A673 (cell line): ENCODE data around the gene THBS1.

Experiments used
- EZH2 ChIP-seq: fragments of 200-600 bp; sonication (generic); IDR thresholded peaks from 2 replicates; pipeline ENCODE4 v1.6.1; 2017; ENCODE audit warnings: borderline replicate concordance, low read depth, mild to moderate bottlenecking, mixed read lengths, antibody characterized with exemption, low read length; ENCODE audit not compliant: poor library complexity, severe bottlenecking
- TF ChIP-seq, protein P1 (sequence below): fragments of 300-800, 200-600 bp; sonication (generic); conservative IDR thresholded peaks from 2 replicates; pipeline ENCODE4 v1.5.1; 2017; ENCODE audit warnings: low read depth, mild to moderate bottlenecking, antibody characterized with exemption, low read length, moderate library complexity, mixed read lengths

DNA sequence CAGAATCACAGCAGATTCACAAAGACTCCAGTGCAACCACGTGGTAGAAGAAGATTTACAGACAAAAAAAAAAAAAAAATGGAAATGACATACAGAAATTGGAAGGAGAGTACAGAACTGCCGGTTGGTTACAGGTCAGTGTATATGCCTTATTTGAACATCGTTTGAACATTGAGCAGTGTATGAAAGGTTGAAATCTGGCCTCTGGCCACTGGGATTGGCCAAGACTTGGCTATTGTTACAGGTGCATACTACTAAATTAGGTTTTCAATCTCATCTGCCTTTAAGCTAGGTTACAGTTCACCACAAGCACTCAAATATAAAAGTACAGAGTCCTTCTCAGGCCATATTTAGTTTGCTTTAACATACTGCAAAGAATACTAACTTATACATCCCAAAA is 59.8 kb downstream of the THBS1 start:
- TF ChIP-seq, protein P1, sequence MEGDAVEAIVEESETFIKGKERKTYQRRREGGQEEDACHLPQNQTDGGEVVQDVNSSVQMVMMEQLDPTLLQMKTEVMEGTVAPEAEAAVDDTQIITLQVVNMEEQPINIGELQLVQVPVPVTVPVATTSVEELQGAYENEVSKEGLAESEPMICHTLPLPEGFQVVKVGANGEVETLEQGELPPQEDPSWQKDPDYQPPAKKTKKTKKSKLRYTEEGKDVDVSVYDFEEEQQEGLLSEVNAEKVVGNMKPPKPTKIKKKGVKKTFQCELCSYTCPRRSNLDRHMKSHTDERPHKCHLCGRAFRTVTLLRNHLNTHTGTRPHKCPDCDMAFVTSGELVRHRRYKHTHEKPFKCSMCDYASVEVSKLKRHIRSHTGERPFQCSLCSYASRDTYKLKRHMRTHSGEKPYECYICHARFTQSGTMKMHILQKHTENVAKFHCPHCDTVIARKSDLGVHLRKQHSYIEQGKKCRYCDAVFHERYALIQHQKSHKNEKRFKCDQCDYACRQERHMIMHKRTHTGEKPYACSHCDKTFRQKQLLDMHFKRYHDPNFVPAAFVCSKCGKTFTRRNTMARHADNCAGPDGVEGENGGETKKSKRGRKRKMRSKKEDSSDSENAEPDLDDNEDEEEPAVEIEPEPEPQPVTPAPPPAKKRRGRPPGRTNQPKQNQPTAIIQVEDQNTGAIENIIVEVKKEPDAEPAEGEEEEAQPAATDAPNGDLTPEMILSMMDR: no peak
- TF ChIP-seq EZH2: no peak
